Ovary (tissue), 9 donors: ENCODE results near the gene HDAC10. TPM values are rescaled to one million over a fixed set of nuclear protein-coding genes. Genes with fewer than 3 reads are reported as not detected.

Experiments
- DNase-seq, 5 donors: peaks; one replicate each; pipeline ENCODE4 v3.0.0-alpha.2; 2019 to 2020
- H3K27ac ChIP-seq, 2 donors: fragments of 200-600 bp; one replicate each; pipeline versions ENCODE4 v1.5.1 to v1.8.0; 2019 to 2022
- H3K27me3 ChIP-seq: fragments of 200-600 bp; one replicate; pipeline ENCODE4 v1.8.0; 2022
- H3K36me3 ChIP-seq: fragments of 200-600 bp; sonication (generic); one replicate; pipeline ENCODE4 v1.5.1; 2019
- H3K4me1 ChIP-seq: one replicate; pipeline ENCODE4 v1.8.1; 2013; ENCODE audit warnings: mild to moderate bottlenecking, moderate library complexity; ENCODE audit not compliant: insufficient read depth
- H3K4me3 ChIP-seq: fragments of 200-600 bp; sonication (generic); one replicate; pipeline ENCODE4 v1.5.1; 2017
- H3K9me3 ChIP-seq, 2 donors: fragments of 200-600 bp in 1 of 2; sonication (generic) in 1 of 2; one replicate each; pipeline versions ENCODE4 v1.5.1 to v1.8.1; 2013 to 2019; ENCODE audit warnings: mild to moderate bottlenecking in 1 of 2, moderate library complexity in 1 of 2
- EP300 ChIP-seq: sonication (generic); formaldehyde crosslinking; IDR thresholded peaks from one replicate; pipeline ENCODE4 v1.6.1; 2017; ENCODE audit warnings: antibody characterized with exemption
- POLR2A ChIP-seq: fragments of 450-650 bp; IDR thresholded peaks from one replicate; pipeline ENCODE4 v1.6.1; 2017; ENCODE audit warnings: antibody characterized with exemption, mild to moderate bottlenecking, moderate library complexity
- whole genome bisulfite sequencing, 3 donors: extraction: QIAGEN DNeasy Blood & Tissue Kit in 1 of 3; methylation state at CpG; one replicate each; pipeline versions ENCODE4 v1.1.5 to v1.1.7; 2013 to 2017; 5-methylcytosine and 5-hydroxymethylcytosine counted together
- intact Hi-C, 4 donors: fragments of 100-400 bp; cut with DNase I; formaldehyde crosslinking; loops; one replicate each; pipeline versions ENCODE4 v1.11.0 to v1.15.1; 2022 to 2023
- polyA plus RNA-seq, 2 donors: library from polyadenylated mRNA; stranded (reverse); fragments of 200-250 nt in 1 of 2; fragments of 350-450 nt in 1 of 2; fragmentation: Illumina TruSeq in 1 of 2; extraction: RNeasy Lipid Tissue Mini Kit (QIAGEN cat#74804) in 1 of 2; gene quantifications; one replicate each; pipeline ENCODE4 v1.2.3, GENCODE V29; 2013 to 2014
- total RNA-seq, 7 donors: library from RNA; depleted of rRNA in 2 of 7; stranded (reverse); fragments of >200 nt in 2 of 7; fragmentation: NEBNext Ultra II Directional in 3 of 7; extraction: Animal tissue kit (Norgen Biotek cat#: 25700) in 3 of 7; gene quantifications; one replicate each; pipeline versions ENCODE4 v1.1.0 to v1.2.4, GENCODE V29; 2016 to 2023
- TF ChIP-seq, protein P1 (sequence below), 3 donors: fragments of 450-650 bp in 2 of 3; fragments of 200-600 bp in 1 of 3; IDR thresholded peaks; one replicate each; pipeline versions ENCODE4 v1.5.1 to v1.8.0; 2016 to 2022; ENCODE audit warnings: antibody characterized with exemption in 3 of 3, mild to moderate bottlenecking in 1 of 3
- donor health status: DM: no; HTN: no; CAD: no; lungs with moderate emphysema.
- donor health status: DM: no; HTN: no; CAD: no.
- donor health status: Bipolar disorder and iron deficiency.
- donor health status: DM: yes; HTN: yes; CAD: no.
- donor health status: DM: no; HTN: no; CAD: no.
- donor health status: DM: yes; HTN: yes; CAD: no.

The HDAC10 gene
- total and polyA plus RNA-seq, 9 donors: 2.3 to 44.6 (median 38.9) TPM

DNA sequence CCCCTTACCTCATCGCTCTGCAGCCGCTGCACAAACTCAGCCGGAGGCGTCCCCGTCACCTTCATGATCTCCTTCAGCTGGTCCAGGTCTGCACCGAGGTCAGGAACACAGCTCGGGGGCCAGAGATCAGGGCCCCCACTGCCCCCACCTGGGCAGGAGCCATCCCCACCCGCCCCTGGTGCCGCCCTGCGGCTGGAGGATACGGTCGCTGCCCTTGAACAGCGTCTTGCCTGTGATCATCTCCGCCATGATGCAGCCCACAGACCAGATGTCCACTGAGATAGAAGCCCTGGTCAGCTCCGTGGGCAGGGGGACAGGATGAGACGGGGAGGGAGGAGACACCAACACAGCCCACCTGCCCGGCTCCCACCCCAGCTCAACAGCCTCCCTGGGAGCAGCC is 4.5 kb upstream of the HDAC10 start:
- intact Hi-C loops: loop anchor here in 1 of 4 donors (10.0 kb wide), 1 partner anchor 269 kb away; the partner anchor contains the start of gene SCO2
- H3K36me3 ChIP-seq: no peaks in the 10 kb centered on the region
- no peak overlapping the region for H3K27ac ChIP-seq
- 83 to 87% (median 85%) methylated on average over 16 to 17 of the region's 17 CpGs for WGBS, 3 donors
- TF ChIP-seq, protein P1, sequence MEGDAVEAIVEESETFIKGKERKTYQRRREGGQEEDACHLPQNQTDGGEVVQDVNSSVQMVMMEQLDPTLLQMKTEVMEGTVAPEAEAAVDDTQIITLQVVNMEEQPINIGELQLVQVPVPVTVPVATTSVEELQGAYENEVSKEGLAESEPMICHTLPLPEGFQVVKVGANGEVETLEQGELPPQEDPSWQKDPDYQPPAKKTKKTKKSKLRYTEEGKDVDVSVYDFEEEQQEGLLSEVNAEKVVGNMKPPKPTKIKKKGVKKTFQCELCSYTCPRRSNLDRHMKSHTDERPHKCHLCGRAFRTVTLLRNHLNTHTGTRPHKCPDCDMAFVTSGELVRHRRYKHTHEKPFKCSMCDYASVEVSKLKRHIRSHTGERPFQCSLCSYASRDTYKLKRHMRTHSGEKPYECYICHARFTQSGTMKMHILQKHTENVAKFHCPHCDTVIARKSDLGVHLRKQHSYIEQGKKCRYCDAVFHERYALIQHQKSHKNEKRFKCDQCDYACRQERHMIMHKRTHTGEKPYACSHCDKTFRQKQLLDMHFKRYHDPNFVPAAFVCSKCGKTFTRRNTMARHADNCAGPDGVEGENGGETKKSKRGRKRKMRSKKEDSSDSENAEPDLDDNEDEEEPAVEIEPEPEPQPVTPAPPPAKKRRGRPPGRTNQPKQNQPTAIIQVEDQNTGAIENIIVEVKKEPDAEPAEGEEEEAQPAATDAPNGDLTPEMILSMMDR (IDR thresholded peaks at IDR 0.05): no peak
- TF ChIP-seq EP300 (no peak), POLR2A (no peak)
- no peak overlapping the region for H3K4me3 ChIP-seq
- no peak for DNase-seq
- no peaks in the 10 kb centered on the region for H3K27me3 ChIP-seq
- H3K4me1 ChIP-seq: peaks cover 6% of the 10 kb centered on the region
- H3K9me3 ChIP-seq: no peaks in the 10 kb centered on the region

GRCh38 chr22:50255099-50255498 is 4.0 kb upstream of the HDAC10 start:
- Histone ChIP-seq H3K27ac (no peak overlapping the region), H3K9me3 (no peaks in the 10 kb centered on the region), H3K4me1 (peaks cover 6% of the 10 kb centered on the region), H3K4me3 (no peak overlapping the region), H3K27me3 (no peaks in the 10 kb centered on the region), H3K36me3 (no peaks in the 10 kb centered on the region)
- DNase-seq: no peak
- intact Hi-C loops: loop anchor here in 1 of 4 donors (10.0 kb wide), 1 partner anchor 270 kb away; the partner anchor contains the start of gene SCO2
- TF ChIP-seq EP300 (no peak), POLR2A (no peak)
- TF ChIP-seq, protein P1 (IDR thresholded peaks at IDR 0.05): no peak
- WGBS, 3 donors: 81 to 85% (median 84%) methylated on average over 19 of the region's 19 CpGs

DNA sequence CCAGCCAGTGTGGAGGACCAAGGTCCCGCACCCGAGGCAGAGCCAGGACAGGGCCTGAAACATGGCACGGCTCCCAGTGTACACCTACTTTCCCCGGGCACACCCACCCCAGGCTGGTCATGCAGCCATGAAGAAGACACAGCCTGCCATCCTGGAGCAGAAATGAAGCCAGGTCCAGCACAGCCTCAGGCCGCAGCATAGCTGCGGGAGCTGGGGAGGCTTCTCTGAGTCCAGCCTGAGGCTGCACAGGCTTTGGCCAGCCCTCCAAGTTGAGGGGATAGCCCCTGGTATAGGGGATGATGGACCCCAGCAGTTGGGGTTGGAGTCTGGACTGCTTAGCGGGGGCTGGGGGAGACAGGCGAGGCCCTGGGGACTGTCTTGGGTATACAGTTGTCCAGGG is 2.9 kb upstream of the HDAC10 start:
- Histone ChIP-seq H3K9me3 (no peaks in the 10 kb centered on the region), H3K36me3 (no peaks in the 10 kb centered on the region), H3K4me3 (no peak overlapping the region), H3K27me3 (no peaks in the 10 kb centered on the region), H3K4me1 (peaks cover 7% of the 10 kb centered on the region), H3K27ac (no peak overlapping the region)
- WGBS, 3 donors: 61 to 71% (median 64%) methylated on average over 8 of the region's 8 CpGs
- DNase-seq: peak in 1 of 5 donors; percentile 31
- intact Hi-C loops: loop anchor here in 3 of 4 donors (5.0 to 10.0 kb wide), 2 partner anchors 88 to 271 kb away; partner anchors contain the start of genes PPP6R2 (in 2 of the 3) and SCO2 (in 1 of the 3)
- TF ChIP-seq EP300: no peak
- TF ChIP-seq POLR2A: no peak
- TF ChIP-seq, protein P1 (IDR thresholded peaks at IDR 0.05): no peak

GRCh38 chr22:50253046-50253915 is 2.2 kb upstream of the HDAC10 start:
- peaks cover 7% of the 10 kb centered on the region for H3K4me1 ChIP-seq
- peak in 3 of 5 donors; percentile 28 to 40 (median 35) for DNase-seq
- WGBS, 3 donors: 76 to 80% (median 76%) methylated on average over 22 of the region's 22 CpGs

More at GRCh38 chr22:50253046-50253915, 2.2 kb upstream of the HDAC10 start:
- no peaks in the 10 kb centered on the region for H3K27me3 ChIP-seq
- no peaks in the 10 kb centered on the region for H3K36me3 ChIP-seq
- no peak for TF ChIP-seq EP300
- TF ChIP-seq POLR2A: no peak
- TF ChIP-seq, protein P1 (IDR thresholded peaks at IDR 0.05): no peak
- intact Hi-C loops: loop anchor here in 3 of 4 donors (5.0 to 10.0 kb wide), 2 partner anchors 89 to 272 kb away; partner anchors contain the start of genes PPP6R2 (in 2 of the 3) and SCO2 (in 1 of the 3)
- H3K9me3 ChIP-seq: no peaks in the 10 kb centered on the region
- no peak overlapping the region for H3K4me3 ChIP-seq
- H3K27ac ChIP-seq: no peak overlapping the region
